K562 (cell line): ENCODE data around the gene STIM1. TPM values are rescaled to one million over a fixed set of nuclear protein-coding genes. Genes with fewer than 3 reads are reported as not detected.

ENCODE experiments used
- BACH1 ChIP-seq: fragments of 200-800 bp; sonication (Bioruptor generic); IDR thresholded peaks from 2 replicates; pipeline ENCODE4 v1.6.1; 2016; ENCODE audit warnings: missing genetic modification characterization, missing compliant biosample characterization
- BRD9 ChIP-seq: fragments of 450-650 bp; IDR thresholded peaks from 2 replicates; pipeline ENCODE4 v1.6.1; 2018; ENCODE audit warnings: low read depth; ENCODE audit not compliant: partially characterized antibody
- CBX2 ChIP-seq: fragments of 200-600 bp; sonication (generic); IDR thresholded peaks from one replicate; pipeline ENCODE4 v1.6.1; 2012; ENCODE audit warnings: mild to moderate bottlenecking, low read length, inconsistent platforms; ENCODE audit not compliant: insufficient read depth, poor library complexity, severe bottlenecking
- CC2D1A ChIP-seq: fragments of 450-650 bp; IDR thresholded peaks from 2 replicates; pipeline ENCODE4 v1.6.1; 2017; ENCODE audit warnings: mild to moderate bottlenecking
- CREBBP ChIP-seq: IDR thresholded peaks from one replicate; pipeline ENCODE4 v1.6.1; 2012; ENCODE audit warnings: low read depth, mild to moderate bottlenecking, control low read depth, inconsistent platforms, low read length
- LARP7 ChIP-seq: fragments of 450-650 bp; IDR thresholded peaks from 2 replicates; pipeline ENCODE4 v1.6.1; 2016
- MAFG ChIP-seq: fragments of 450-650 bp; conservative IDR thresholded peaks from 2 replicates; pipeline ENCODE4 v1.6.1; 2016; ENCODE audit warnings: missing genetic modification characterization, missing compliant biosample characterization
- MEF2A ChIP-seq: IDR thresholded peaks from 2 replicates; pipeline ENCODE4 v1.6.1; 2011; ENCODE audit warnings: low read depth, mild to moderate bottlenecking, low read length, moderate library complexity; ENCODE audit not compliant: control insufficient read depth
- POLR2A ChIP-seq: fragments of 450-650 bp; conservative IDR thresholded peaks from 2 replicates; pipeline ENCODE4 v1.6.1; 2016
- RBBP5 ChIP-seq: fragments of 200-600 bp; sonication (generic); IDR thresholded peaks from 2 replicates; pipeline ENCODE4 v1.6.1; 2012; ENCODE audit warnings: borderline replicate concordance, mild to moderate bottlenecking, low read length, control low read depth, inconsistent platforms; ENCODE audit not compliant: insufficient read depth, poor library complexity, severe bottlenecking
- ZC3H4 ChIP-seq: sonication (generic); formaldehyde crosslinking; IDR thresholded peaks from 2 replicates; pipeline ENCODE4 v1.9.0; 2021; ENCODE audit warnings: missing genetic modification reagents, borderline replicate concordance
- ZNF316 ChIP-seq: fragments of 450-650 bp; IDR thresholded peaks from 2 replicates; pipeline ENCODE4 v1.6.1; 2016
- ZNF507 ChIP-seq: conservative IDR thresholded peaks from 2 replicates; pipeline ENCODE4 v1.6.1; 2017; ENCODE audit warnings: missing genetic modification characterization, missing compliant biosample characterization
- polyA plus RNA-seq, 8 experiments: library from polyadenylated mRNA; depleted of rRNA in 4 of 8; stranded (reverse) in 5 of 8; unstranded in 3 of 8; fragments of >200 nt; fragmentation: Nextera tagmentation in 2 of 8; fragmentation: Illumina TruSeq in 1 of 8; extraction: Ambion mirVana in 2 of 8; extraction: Trizol in 1 of 8; gene quantifications; 2 replicates each; pipeline versions ENCODE4 v1.2.1 to v1.2.3, GENCODE V29; 2011 to 2014; ENCODE audit warnings: inconsistent platforms in 1 of 8, missing spikeins in 1 of 8
- total RNA-seq, 7 experiments: library from RNA; depleted of rRNA in 6 of 7; stranded (reverse); fragments of >200 nt in 6 of 7; fragmentation: Illumina TruSeq in 2 of 7; extraction: Trizol in 2 of 7; gene quantifications; 2 replicates each; pipeline versions ENCODE4 v1.2.1 to v1.2.3, GENCODE V29; 2011 to 2021; ENCODE audit warnings: low replicate concordance in 1 of 7
- TF ChIP-seq, protein P1 (sequence below): fragments of 450-650 bp; IDR thresholded peaks from 2 replicates; pipeline ENCODE4 v1.6.1; 2016; ENCODE audit warnings: mild to moderate bottlenecking, moderate library complexity
- TF ChIP-seq, protein P2 (sequence below): fragments of 450-650 bp; formaldehyde crosslinking; IDR thresholded peaks from 2 replicates; pipeline ENCODE4 v1.4.0; 2020; ENCODE audit warnings: mild to moderate bottlenecking, moderate library complexity

STIM1 gene
- total and polyA plus RNA-seq, 9 of the 15 experiments (the other 6 are each of a cell fraction or from before 2014, with no cell fraction given) = 7.7 to 50.5 (median 22.5) TPM

DNA sequence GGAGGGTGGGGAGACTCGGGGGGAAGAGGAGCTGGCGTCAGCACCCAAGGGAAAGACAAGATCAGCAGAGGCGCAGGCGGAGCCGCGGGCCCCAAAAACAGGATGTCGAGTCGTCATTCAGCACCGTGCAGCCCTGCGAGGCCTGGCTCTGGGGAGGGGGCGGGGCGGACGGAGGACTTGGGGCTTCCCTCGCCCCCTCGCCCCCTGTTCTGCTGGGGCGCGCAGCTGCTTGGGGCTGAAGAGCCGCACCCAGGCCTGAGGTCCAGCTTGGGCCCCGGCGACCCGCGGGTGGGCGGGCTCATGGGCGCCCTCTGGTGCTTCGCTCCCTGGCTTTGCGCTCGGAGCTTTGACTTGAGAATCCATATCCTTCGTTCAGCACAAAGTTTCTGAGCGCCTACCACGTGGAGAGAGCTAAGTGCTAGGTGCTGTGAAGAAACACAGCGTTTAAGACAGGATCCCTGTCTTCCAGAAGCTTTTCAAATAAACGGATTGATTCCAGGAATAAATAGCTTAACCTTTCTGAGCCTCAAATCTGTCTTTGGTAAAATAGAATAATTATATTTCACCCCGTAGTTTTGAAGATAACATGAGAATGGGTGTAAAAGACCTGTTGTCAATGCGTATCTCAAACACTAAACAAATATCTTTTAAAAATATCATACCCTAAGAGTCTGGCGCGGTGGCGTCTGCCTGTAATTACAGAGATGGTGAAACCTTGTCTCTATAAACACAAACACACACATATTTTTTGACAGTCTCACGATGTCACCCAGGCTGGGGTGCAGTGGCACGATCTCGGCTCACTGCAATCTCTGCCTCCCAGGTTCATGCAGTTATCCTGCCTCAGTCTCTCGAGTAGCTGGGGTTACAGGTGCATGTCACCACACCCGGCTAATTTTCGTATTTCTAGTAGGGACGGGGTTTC lies 13.8 kb upstream of the STIM1 start (continued):
- no peak for TF ChIP-seq ZC3H4
- 0 out of 2 replicates have a peak, but pooled peaks have one; percentile 27 for TF ChIP-seq LARP7
- TF ChIP-seq BACH1 (tag) = peak; percentile 61; the same call in 1 of the 2 replicates
- TF ChIP-seq, protein P1, sequence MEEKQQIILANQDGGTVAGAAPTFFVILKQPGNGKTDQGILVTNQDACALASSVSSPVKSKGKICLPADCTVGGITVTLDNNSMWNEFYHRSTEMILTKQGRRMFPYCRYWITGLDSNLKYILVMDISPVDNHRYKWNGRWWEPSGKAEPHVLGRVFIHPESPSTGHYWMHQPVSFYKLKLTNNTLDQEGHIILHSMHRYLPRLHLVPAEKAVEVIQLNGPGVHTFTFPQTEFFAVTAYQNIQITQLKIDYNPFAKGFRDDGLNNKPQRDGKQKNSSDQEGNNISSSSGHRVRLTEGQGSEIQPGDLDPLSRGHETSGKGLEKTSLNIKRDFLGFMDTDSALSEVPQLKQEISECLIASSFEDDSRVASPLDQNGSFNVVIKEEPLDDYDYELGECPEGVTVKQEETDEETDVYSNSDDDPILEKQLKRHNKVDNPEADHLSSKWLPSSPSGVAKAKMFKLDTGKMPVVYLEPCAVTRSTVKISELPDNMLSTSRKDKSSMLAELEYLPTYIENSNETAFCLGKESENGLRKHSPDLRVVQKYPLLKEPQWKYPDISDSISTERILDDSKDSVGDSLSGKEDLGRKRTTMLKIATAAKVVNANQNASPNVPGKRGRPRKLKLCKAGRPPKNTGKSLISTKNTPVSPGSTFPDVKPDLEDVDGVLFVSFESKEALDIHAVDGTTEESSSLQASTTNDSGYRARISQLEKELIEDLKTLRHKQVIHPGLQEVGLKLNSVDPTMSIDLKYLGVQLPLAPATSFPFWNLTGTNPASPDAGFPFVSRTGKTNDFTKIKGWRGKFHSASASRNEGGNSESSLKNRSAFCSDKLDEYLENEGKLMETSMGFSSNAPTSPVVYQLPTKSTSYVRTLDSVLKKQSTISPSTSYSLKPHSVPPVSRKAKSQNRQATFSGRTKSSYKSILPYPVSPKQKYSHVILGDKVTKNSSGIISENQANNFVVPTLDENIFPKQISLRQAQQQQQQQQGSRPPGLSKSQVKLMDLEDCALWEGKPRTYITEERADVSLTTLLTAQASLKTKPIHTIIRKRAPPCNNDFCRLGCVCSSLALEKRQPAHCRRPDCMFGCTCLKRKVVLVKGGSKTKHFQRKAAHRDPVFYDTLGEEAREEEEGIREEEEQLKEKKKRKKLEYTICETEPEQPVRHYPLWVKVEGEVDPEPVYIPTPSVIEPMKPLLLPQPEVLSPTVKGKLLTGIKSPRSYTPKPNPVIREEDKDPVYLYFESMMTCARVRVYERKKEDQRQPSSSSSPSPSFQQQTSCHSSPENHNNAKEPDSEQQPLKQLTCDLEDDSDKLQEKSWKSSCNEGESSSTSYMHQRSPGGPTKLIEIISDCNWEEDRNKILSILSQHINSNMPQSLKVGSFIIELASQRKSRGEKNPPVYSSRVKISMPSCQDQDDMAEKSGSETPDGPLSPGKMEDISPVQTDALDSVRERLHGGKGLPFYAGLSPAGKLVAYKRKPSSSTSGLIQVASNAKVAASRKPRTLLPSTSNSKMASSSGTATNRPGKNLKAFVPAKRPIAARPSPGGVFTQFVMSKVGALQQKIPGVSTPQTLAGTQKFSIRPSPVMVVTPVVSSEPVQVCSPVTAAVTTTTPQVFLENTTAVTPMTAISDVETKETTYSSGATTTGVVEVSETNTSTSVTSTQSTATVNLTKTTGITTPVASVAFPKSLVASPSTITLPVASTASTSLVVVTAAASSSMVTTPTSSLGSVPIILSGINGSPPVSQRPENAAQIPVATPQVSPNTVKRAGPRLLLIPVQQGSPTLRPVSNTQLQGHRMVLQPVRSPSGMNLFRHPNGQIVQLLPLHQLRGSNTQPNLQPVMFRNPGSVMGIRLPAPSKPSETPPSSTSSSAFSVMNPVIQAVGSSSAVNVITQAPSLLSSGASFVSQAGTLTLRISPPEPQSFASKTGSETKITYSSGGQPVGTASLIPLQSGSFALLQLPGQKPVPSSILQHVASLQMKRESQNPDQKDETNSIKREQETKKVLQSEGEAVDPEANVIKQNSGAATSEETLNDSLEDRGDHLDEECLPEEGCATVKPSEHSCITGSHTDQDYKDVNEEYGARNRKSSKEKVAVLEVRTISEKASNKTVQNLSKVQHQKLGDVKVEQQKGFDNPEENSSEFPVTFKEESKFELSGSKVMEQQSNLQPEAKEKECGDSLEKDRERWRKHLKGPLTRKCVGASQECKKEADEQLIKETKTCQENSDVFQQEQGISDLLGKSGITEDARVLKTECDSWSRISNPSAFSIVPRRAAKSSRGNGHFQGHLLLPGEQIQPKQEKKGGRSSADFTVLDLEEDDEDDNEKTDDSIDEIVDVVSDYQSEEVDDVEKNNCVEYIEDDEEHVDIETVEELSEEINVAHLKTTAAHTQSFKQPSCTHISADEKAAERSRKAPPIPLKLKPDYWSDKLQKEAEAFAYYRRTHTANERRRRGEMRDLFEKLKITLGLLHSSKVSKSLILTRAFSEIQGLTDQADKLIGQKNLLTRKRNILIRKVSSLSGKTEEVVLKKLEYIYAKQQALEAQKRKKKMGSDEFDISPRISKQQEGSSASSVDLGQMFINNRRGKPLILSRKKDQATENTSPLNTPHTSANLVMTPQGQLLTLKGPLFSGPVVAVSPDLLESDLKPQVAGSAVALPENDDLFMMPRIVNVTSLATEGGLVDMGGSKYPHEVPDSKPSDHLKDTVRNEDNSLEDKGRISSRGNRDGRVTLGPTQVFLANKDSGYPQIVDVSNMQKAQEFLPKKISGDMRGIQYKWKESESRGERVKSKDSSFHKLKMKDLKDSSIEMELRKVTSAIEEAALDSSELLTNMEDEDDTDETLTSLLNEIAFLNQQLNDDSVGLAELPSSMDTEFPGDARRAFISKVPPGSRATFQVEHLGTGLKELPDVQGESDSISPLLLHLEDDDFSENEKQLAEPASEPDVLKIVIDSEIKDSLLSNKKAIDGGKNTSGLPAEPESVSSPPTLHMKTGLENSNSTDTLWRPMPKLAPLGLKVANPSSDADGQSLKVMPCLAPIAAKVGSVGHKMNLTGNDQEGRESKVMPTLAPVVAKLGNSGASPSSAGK = peak; percentile 98
- TF ChIP-seq RBBP5 = no peak
- TF ChIP-seq ZNF507 = no peak
- no peak for TF ChIP-seq CBX2
- TF ChIP-seq, protein P2, sequence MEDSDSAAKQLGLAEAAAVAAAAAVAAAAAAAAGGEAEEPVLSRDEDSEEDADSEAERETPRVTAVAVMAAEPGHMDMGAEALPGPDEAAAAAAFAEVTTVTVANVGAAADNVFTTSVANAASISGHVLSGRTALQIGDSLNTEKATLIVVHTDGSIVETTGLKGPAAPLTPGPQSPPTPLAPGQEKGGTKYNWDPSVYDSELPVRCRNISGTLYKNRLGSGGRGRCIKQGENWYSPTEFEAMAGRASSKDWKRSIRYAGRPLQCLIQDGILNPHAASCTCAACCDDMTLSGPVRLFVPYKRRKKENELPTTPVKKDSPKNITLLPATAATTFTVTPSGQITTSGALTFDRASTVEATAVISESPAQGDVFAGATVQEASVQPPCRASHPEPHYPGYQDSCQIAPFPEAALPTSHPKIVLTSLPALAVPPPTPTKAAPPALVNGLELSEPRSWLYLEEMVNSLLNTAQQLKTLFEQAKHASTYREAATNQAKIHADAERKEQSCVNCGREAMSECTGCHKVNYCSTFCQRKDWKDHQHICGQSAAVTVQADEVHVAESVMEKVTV (CRISPR knock-in tag) = peak; percentile 69
- peak; percentile 63 for TF ChIP-seq ZNF316
- no peak for TF ChIP-seq CC2D1A
- no peak for TF ChIP-seq MEF2A
- no peak for TF ChIP-seq MAFG (tag)
- no peak for TF ChIP-seq CREBBP
- TF ChIP-seq POLR2A = peak; percentile 52; the same call in 1 of the 2 replicates
- peak; percentile 56 for TF ChIP-seq BRD9
